HG02884 (cell line): ENCODE results near the gene LMOD2.

Experiments used
- ATAC-seq: cut with Tn5 transposase; IDR thresholded peaks from one replicate; pipeline ENCODE4 v1.9.1; 2021; ENCODE audit warnings: mild to moderate bottlenecking, moderate library complexity; ENCODE audit not compliant: unreplicated experiment

The LMOD2 gene

DNA sequence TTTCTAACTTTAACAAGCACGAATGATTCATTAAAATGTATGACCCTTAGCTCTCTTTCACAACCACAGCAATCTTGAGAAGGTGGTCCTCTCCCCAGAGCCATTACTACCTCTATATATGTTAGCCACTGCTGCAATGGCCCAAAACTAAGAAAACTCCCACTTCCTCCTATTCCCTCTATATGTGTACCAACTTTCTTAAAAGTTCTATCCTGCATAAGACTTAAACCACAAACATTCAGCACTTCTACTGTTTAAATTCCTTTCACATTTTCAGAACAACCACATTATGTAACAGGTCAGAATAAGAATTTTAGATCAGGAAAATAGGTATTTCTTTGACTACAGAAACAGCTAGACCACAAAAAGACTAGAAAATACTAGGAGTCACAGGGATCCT, 57.0 kb downstream of the LMOD2 start:
- no peak for ATAC-seq
